HG02610 (cell line): ENCODE results near the gene BIRC7.

Experiments used
- ATAC-seq: cut with Tn5 transposase; IDR thresholded peaks from one replicate; pipeline ENCODE4 v1.9.1; 2021; ENCODE audit warnings: mild to moderate bottlenecking, moderate library complexity; ENCODE audit not compliant: unreplicated experiment

The BIRC7 gene

DNA sequence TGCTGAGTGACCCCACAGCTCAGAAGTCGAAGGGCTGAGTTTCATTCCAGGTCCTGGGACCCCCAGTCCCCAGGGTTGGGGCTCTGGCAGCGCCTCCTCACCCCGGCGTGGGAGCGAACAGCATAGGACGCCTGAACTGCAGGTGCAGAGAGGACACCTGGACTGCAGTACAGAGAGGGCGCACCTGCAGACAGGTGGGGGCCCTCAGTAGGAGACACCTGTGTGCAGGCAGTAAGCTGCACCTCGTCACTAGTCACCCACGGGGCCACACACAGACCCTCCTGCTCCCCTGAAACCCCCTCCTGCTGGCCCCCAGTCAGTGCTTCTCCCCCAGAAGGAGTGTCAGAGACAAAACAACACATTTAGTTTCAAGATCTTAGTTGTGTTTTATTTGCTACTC is 27.1 kb downstream of the BIRC7 start:
- ATAC-seq = no peak

- ATAC-seq = no peak
Observed at GRCh38 chr20:63264000-63264399, 28.3 kb downstream of the BIRC7 start.

DNA sequence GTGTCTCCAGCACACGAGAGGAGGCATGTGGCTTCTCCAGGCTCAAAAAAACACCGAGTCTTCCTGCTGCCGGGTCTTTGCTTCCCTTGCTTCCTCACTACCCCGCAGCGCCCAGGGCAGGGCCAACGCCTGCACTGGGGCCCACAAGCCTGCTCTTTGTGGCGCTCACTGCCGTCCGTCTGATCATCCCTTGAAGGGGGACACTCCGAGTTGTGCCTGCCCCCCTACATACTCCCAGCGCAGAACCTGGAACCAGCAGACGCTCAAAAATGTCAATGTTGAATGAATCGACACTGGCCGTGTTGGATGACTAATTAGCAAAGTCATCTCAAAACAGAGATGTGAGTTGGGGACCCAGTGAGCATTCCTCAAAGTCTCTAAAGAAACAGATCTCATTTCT is 28.8 kb downstream of the BIRC7 start:
- ATAC-seq = no peak

- ATAC-seq = no peak
Observed at GRCh38 chr20:63265891-63266515, 30.3 kb downstream of the BIRC7 start.

DNA sequence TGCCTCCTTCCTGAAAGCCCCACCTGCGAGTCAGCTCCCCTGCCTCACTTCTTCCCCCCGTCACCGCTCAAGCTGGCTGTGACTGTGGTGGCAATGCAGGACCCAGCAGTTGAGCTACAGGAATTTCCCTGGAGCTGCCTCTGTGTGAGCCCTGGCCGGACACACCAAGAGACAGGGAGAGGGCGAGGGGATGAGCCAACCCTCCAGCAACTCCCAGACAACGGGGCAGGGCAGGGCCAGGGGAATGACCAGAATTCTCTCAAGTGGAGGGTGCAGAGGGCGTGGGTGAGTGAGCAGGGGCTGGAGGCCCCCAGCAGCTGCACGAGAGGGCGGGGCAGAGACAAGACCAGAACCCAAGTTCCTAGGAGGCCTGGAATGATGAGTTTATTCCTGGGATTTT is 32.0 kb downstream of the BIRC7 start:
- no peak for ATAC-seq

DNA sequence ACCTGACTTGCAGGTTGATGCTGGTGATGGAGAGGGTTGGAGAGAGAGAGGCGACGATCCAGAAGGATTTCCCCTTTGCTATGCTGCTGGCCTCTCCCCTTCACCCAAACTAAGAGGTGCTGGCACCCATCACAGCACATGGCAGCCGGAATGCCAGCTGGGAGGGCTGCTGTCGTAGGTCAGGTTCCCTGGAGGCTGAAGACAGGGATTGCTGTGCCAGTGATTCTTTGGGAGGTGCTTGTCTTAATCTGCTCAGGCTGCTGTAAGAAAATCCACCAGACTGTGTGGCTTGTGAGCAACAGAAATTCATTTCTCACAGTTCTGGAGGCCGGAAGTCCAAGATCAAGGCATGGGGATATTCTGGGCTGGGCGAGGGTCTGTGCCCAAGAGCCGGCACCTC is 32.6 kb downstream of the BIRC7 start:
- ATAC-seq = no peak

- no peak for ATAC-seq
Observed at GRCh38 chr20:63268671-63269439, 33.1 kb downstream of the BIRC7 start.

- no peak for ATAC-seq
Observed at GRCh38 chr20:63269724-63270123, 34.0 kb downstream of the BIRC7 start.

DNA sequence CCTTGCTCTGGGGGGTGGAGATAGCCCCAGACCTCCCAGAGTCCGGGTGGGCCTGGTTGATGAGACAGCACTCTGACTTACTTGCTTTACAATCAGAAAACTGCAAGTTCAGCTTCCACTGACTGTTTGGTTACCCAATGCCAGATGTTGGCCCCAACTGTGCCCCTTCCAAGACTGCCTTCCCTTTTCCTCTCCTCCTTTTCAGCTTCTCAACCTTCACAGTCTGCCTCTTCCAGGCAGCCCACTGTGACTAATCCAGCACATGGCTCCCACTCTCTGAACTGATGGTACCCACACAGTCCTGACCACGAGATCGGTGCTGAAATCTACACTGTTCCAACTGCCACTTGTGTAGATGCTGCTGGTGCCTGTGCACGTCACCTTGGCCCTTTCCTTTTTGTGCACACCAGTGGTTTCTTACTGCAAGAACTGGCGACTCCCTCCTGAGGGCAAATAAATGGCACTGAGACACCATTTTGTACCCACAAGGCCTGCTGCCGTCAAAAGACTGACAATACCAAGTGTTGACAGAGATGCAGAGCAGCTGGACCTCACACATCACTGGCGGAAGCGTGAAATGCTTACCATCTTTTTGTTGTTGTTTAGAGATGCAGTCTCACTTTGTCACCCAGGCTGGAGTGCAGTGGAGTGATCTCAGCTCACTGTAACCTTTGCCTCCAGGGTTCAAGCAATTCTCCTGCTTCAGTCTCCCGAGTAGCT is 35.1 kb downstream of the BIRC7 start:
- ATAC-seq = no peak

DNA sequence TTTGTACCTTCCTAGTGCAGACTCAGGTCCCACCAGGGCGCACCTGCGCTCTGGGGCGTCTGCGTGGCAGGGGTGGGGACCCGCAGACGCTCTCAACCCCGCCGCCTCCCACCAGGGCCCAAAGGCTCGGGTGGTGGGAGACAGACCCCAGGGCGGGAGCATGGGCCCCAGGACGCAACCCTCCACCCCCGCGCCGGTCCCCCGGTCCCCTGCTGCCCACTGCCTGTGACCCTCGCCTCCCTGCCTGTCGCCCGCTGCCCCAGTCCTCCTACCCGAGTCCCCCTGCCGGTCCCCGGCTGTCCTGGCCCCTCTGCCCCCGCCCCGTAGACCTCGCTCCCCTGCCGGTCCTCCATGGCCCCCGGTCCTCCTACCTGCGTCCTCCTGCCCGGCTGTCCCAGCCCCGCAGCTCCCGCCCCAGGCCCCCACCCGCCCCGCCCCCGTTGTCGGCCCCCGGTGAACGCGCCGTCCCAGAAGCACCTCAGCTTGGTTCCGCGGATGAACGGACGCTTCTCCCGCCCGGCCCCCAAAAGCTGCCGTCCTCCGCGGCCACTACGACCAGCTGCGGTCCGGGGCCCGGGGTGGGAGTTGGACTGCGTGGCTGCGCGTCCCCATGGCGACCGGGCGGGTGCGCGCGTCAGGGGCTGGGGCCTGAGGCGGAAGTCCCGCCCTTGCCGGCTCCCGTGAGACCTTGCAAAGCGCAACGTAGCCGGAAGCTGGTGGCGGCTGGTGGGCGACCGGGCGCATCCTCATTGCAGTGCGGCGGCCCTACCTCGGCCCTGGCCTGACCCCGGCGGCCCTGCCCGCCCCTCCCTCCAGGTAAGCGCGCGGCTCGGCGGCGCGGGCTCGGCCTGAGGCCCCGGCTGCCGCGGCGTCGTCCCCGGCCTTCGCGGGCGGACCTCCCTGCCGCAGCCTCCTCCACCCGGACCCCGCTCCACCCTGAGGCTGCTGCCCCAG is 36.7 kb downstream of the BIRC7 start, which contains the start of gene ARFGAP1:
ARFGAP1 (plus strand) TSS at position 709 of the 954 bp plus-strand sequence. CDS start 2,768 bp downstream, outside the sequence.
- peak; percentile 83 for ATAC-seq

DNA sequence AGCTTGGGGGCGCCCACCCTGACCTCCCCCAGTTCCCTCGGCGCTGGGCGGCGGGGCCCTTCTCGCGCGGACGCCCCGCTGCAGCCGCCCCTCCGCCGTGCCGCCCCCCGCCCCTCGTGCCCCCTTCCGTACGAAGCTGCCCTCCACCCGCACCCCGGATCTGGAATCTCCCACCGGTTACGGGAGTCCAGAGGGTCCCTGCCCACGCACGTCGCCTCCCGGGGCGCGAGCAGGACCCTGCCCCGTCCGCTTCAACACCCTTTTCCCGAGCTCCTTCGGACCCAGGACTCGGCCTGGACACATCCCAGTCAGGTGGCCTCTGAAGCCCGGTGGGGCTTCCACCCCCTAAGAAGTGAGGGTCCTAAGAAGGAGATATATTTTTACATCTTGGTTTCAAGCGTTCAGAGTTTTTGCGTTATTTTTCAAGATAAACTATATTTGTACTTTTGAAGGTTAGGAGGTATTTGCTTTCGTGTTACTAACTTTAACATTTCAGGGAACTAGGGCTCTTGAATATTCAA is 37.4 kb downstream of the BIRC7 start:
- ATAC-seq = no peak

- ATAC-seq = no peak
Observed at GRCh38 chr20:63273635-63274380, 38.1 kb downstream of the BIRC7 start.

DNA sequence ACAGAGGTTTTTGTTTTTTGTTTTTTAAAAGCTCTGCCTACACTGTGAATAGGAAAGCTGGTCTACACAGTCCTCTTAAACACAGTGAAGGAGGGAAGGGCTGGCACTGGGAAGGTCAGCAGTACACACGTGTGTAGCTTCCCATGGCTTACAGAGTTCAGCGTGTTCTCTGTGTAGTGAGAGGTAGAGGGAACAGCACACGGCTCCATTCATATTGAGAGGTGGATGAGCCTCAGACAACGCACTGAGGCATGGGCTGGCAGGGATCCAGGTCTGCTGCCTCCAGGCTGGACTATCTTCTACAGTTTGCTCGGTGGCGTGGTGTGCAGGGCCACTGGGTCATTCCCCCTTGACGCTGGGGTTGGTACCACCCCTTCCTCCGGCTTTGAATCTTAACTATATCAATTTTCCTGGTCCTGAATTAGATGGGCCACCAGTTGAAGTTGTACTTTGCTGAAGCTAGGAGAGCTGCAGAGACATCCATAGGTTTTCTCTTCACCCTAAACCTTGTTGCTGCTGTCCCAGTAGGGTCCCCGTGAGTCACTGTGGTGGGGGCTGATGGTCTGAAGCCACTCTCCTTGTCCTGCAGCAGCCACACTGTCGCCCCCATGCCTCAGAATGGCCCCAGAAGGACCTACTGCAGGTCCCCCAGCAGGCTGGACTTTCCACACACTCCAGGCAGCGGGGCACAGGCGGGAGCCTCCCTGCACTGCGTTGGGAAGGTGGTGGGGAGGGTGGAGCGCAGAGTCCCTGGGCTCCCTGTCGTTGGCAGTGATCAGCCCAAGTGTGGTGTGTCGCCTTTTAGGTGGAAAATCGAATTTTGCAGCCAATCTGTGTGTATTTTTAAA is 38.9 kb downstream of the BIRC7 start:
- no peak for ATAC-seq

DNA sequence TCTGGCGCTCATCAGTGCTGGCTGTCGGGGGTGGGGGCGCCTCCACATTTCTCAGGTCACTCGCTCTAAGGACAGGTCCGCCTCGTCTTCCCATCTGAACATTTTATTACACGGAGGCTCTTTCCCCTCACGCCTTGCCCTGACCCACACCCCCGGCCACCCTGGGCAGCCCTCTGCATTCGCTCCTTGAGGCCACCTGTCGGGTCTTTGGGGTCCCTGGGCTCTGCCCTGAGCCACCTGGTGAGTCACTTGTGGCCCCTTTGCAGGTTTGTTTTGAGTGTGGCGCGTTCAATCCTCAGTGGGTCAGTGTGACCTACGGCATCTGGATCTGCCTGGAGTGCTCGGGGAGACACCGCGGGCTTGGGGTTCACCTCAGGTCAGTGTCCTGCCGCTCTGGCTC is 40.1 kb downstream of the BIRC7 start:
- ATAC-seq = no peak

DNA sequence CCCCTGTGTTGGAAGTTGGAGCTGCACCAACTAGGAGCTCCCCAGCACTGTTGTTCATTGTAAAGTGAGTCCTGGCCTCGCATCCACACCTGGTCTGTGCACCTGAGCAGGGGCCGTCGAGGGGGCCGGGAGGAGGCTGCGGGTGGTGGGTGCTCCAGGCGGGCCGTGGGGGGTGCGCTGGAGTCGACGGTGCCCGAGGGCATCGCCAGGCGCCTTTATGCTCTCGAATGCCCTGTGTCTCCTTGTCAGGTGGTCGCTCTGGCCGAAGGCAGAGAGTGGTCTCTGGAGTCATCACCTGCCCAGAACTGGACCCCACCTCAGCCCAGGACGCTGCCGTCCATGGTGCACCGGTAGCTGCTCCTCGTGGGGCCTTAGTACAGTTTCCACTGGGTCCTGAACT is 41.3 kb downstream of the BIRC7 start:
- ATAC-seq = no peak

DNA sequence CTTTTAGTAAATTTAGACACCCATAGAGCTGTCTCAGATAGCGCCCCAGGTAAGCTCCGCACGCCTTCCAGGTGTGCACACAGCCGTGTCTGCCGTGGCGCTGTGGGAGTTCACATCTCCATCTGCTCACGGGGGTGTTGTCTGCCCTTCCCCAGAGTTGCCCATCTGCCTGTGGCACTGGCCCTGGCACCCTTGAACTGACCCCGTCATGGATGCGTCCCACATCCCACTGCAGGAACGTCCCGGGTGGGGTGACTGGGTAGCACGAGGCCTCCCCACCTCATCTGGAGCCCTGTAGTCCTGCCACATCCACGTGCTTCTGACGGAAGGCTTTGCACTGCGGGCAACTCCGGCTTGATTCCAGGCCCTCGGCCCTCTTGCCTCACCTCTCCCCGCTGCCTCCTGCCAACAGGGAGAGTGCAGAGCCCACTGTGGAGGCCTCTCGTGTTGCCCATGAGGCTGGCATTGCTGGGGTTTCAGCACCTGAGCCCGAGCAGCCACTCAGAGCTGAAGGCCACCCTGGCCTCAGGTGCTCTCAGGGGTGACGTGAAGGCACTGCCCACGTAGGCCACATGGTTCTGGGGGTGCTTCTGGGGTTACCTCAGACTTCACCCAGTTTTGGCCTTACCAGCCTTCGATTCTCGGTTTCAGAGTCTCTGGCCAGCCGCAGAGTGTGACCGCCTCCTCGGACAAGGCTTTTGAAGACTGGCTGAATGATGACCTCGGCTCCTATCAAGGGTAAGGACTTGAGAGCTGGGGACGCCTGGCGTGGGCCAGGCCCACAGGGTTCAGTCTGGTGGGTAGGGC is 42.0 kb downstream of the BIRC7 start:
- no peak for ATAC-seq

- ATAC-seq = no peak
Observed at GRCh38 chr20:63278661-63279060, 43.0 kb downstream of the BIRC7 start.

DNA sequence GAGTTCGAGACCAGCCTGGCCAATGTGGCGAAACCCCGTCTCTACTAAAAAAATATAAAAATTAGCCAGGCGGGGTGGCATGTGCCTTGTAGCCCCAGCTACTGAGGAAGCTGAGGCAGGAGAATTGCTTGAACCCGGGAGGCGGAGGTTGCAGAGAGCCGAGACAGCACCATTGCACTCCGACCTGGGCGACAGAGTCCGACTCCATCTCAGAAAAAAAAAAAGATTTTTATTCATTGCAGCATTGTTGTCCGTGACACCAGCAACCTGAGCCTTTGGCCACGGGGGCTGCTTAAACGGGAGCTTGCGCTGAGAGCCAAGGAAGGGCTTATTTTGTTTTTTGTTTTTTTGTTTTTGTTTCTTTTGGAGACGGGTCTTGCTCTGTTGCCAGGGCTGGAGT is 44.2 kb downstream of the BIRC7 start:
- ATAC-seq = no peak
